ENCODE results near the gene ARHGAP12.

The ARHGAP12 gene

GRCh38 chr10:31959461-31960173 is 31.0 kb upstream of the ARHGAP12 start:
- Histone ChIP-seq H3K4me1 (ENCODE audit: insufficient read depth, low read length) (peaks cover 10% of the 10 kb centered on the region; the same call in 1 of the 2 replicates), H3K79me2 (ENCODE audit: insufficient read depth, low read length) (no peaks in the 10 kb centered on the region), H3K4me3 (ENCODE audit: low read depth in 1 of 2, low read length in 2 of 2) (no peak overlapping the region), H3K9ac (ENCODE audit: low read depth, low read length) (no peak overlapping the region), H3K4me2 (ENCODE audit: insufficient read depth, low read length) (no peak overlapping the region), H3K9me3 (ENCODE audit: insufficient read depth, low read length, severe bottlenecking) (no peaks in the 10 kb centered on the region), H3K27ac (ENCODE audit: low read length) (no peak overlapping the region), H3K36me3 (ENCODE audit: insufficient read depth, low read length) (no peaks in the 10 kb centered on the region), H2AFZ (ENCODE audit: low read depth, low read length) (no peak overlapping the region), H4K20me1 (ENCODE audit: insufficient read depth, low read length) (no peaks in the 10 kb centered on the region), H3K27me3 (ENCODE audit: insufficient read depth, low read length, poor library complexity) (no peaks in the 10 kb centered on the region)
- no peak for TF ChIP-seq EZH2 (IDR thresholded peaks at IDR 0.05; ENCODE audit: borderline replicate concordance, low read depth, low read length, severe bottlenecking)
- ATAC-seq (ENCODE audit: insufficient read depth, low read depth) (no peak), DNase-seq (no peak)

- Histone ChIP-seq H2AFZ (ENCODE audit: low read depth, low read length) (no peak overlapping the region), H3K79me2 (ENCODE audit: insufficient read depth, low read length) (no peaks in the 10 kb centered on the region), H3K4me1 (ENCODE audit: insufficient read depth, low read length) (peaks cover 10% of the 10 kb centered on the region; the same call in 1 of the 2 replicates), H3K4me2 (ENCODE audit: insufficient read depth, low read length) (no peak overlapping the region), H3K4me3 (ENCODE audit: low read depth in 1 of 2, low read length in 2 of 2) (no peak overlapping the region), H3K9me3 (ENCODE audit: insufficient read depth, low read length, severe bottlenecking) (peaks cover 5% of the 10 kb centered on the region), H3K27ac (ENCODE audit: low read length) (no peak overlapping the region), H3K9ac (ENCODE audit: low read depth, low read length) (no peak overlapping the region), H4K20me1 (ENCODE audit: insufficient read depth, low read length) (no peaks in the 10 kb centered on the region), H3K27me3 (ENCODE audit: insufficient read depth, low read length, poor library complexity) (no peaks in the 10 kb centered on the region), H3K36me3 (ENCODE audit: insufficient read depth, low read length) (no peaks in the 10 kb centered on the region)
- DNase-seq (no peak), ATAC-seq (ENCODE audit: insufficient read depth, low read depth) (no peak)
- TF ChIP-seq CTCF (IDR thresholded peaks at IDR 0.05; ENCODE audit: borderline replicate concordance, extremely low read depth, low read length, poor library complexity, severe bottlenecking), result no peak
- no peak for TF ChIP-seq EZH2 (IDR thresholded peaks at IDR 0.05; ENCODE audit: borderline replicate concordance, low read depth, low read length, severe bottlenecking)
Observed at GRCh38 chr10:31958856-31959255, 30.2 kb upstream of the ARHGAP12 start.

GRCh38 chr10:31956200-31956946 is 27.7 kb upstream of the ARHGAP12 start:
- H4K20me1 ChIP-seq (ENCODE audit: insufficient read depth, low read length), result no peaks in the 10 kb centered on the region
- no peak overlapping the region for H3K4me3 ChIP-seq (ENCODE audit: low read depth in 1 of 2, low read length in 2 of 2)
- TF ChIP-seq CTCF (IDR thresholded peaks at IDR 0.05; ENCODE audit: borderline replicate concordance, extremely low read depth, low read length, poor library complexity, severe bottlenecking), result no peak
- peaks cover 7% of the 10 kb centered on the region for H3K9me3 ChIP-seq (ENCODE audit: insufficient read depth, low read length, severe bottlenecking)
- ATAC-seq (ENCODE audit: insufficient read depth, low read depth) (no peak), DNase-seq (no peak)
- no peaks in the 10 kb centered on the region for H3K27me3 ChIP-seq (ENCODE audit: insufficient read depth, low read length, poor library complexity)
- H3K79me2 ChIP-seq (ENCODE audit: insufficient read depth, low read length), result no peaks in the 10 kb centered on the region
- no peak overlapping the region for H3K4me2 ChIP-seq (ENCODE audit: insufficient read depth, low read length)
- H3K36me3 ChIP-seq (ENCODE audit: insufficient read depth, low read length), result no peaks in the 10 kb centered on the region
- H2AFZ ChIP-seq (ENCODE audit: low read depth, low read length), result no peak overlapping the region
- no peak overlapping the region for H3K9ac ChIP-seq (ENCODE audit: low read depth, low read length)
- H3K27ac ChIP-seq (ENCODE audit: low read length), result no peak overlapping the region
- H3K4me1 ChIP-seq (ENCODE audit: insufficient read depth, low read length), result peaks cover 5% of the 10 kb centered on the region; the same call in 1 of the 2 replicates

All from DND-41 (cell line).